HG03175 (cell line): ENCODE measurements around the gene FAM169A.
A peak's percentile ranks its signal among the peaks of the same experiment; 100 is the strongest.
"Not testable (repeated sequence)": the region's sequence is repeated elsewhere in the genome, so short reads cannot be mapped to it uniquely, and the experiment has no call there.

ENCODE experiments used
- ATAC-seq: cut with Tn5 transposase; IDR thresholded peaks from one replicate; pipeline ENCODE4 v1.9.1; 2021; ENCODE audit warnings: mild to moderate bottlenecking, moderate library complexity; ENCODE audit not compliant: unreplicated experiment

The FAM169A gene

GRCh38 chr5:74865804-74866595 is at the start of gene FAM169A:
FAM169A (minus strand) TSS chr5:74866387; CDS start chr5:74841676, 24,711 bp downstream.
- ATAC-seq: peak; percentile 42

- no peak for ATAC-seq
Measured at GRCh38 chr5:74915488-74915887, 49.3 kb upstream of the FAM169A start.

DNA sequence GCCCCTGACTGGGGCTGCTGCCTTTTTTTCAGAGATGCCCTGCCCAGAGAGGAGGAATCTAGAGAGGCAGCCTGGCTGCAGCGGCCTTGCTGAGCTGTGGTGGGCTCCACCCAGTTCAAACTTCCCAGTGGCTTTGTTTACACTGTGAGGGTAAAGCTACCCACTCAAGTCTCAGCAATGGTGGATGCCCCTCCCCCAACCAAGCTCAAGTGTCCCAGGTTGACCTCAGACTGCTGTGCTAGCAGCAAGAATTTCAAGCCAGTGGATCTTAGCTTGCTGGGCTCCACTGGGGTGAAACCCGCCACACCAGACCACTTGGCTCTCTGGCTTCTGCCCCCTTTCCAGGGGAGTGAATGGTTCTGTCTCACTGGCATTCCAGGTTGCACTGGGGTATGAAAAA is 45.2 kb upstream of the FAM169A start:
- ATAC-seq: not testable (repeated sequence)

- not testable (repeated sequence) for ATAC-seq
Measured at GRCh38 chr5:74909888-74910287, 43.7 kb upstream of the FAM169A start.

GRCh38 chr5:74908237-74908636 is 42.0 kb upstream of the FAM169A start:
- ATAC-seq: not testable (repeated sequence)

DNA sequence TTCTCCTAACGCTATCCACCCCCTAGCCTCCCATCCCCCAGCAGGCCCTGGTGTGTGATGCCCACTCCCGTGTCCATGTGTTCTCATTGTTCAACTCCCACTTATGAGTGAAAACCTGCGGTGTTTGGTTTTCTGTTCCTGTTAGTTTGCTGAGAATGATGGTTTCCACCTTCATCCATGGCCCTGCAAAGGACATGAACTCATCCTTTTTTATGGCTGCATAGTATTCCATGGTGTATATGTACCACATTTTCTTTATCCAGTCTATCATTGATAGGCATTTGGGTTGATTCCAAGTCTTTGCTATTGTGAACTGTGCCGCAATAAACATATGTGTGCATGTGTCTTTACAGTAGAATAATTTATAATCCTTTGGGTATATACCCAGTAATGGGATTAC is 38.5 kb upstream of the FAM169A start:
- not testable (repeated sequence) for ATAC-seq

- ATAC-seq: no peak
Measured at GRCh38 chr5:74903165-74903787, 37.1 kb upstream of the FAM169A start.

DNA sequence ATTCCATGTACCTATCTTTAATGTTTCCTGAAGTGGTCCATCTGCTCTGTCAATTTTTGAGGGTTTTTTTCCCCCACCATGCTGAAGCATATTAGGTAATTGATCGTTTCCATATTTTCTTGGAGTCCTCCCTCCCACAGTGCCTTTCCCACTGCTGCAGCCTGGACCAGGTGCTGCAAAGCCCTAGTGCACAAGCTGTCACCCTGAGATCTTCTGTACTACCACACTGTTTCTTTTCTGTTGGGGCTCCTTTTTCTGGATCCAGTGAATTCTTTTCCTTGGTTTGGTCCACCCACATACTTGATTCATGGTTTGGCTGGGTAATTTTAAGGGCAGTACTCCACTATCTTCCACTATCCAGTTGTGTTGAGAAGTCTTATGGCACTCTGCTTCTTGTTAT is 30.9 kb upstream of the FAM169A start:
- no peak for ATAC-seq

DNA sequence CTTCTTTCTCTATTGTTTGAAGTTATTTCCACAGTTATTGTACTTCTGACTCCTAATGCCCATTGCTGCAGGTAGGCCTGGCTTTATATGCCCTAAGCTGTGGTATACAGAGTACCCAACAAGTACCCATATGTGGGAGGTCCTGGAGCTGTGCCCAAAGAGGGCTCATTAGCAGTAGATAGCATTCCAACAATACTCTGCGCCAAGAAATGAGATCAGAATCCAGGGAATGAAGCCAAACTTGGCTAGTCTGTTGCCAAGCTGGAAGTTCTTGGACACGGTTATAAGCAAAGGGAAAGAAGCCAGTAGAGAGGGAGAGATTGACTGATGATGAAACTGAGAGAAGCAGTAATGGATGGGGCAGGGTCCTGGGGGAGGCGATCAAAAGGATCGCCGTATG is 29.7 kb upstream of the FAM169A start:
- ATAC-seq: no peak

- no peak for ATAC-seq
Measured at GRCh38 chr5:74894351-74894750, 28.2 kb upstream of the FAM169A start.

DNA sequence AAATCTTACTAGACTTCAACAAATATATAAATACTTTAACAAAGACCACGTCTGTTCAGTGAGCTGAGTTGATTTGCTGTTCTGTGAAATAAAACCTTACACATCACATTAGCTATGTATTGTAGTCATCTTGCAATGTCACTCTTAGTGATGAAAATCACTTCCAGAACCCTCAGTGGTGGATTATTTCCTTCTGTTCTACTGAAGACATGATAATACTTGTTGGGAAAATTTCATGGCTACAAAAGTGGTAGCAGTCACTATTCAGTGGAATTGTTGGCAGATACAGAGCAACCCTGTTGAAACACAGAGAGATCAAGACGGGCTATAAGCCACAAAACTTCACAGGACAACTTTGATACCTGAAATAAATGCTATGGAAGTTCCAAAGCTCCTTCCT is 26.7 kb upstream of the FAM169A start:
- ATAC-seq: no peak

GRCh38 chr5:74889523-74890105 is 23.4 kb upstream of the FAM169A start:
- no peak for ATAC-seq

- ATAC-seq: no peak
Measured at GRCh38 chr5:74888117-74888516, 21.9 kb upstream of the FAM169A start.

DNA sequence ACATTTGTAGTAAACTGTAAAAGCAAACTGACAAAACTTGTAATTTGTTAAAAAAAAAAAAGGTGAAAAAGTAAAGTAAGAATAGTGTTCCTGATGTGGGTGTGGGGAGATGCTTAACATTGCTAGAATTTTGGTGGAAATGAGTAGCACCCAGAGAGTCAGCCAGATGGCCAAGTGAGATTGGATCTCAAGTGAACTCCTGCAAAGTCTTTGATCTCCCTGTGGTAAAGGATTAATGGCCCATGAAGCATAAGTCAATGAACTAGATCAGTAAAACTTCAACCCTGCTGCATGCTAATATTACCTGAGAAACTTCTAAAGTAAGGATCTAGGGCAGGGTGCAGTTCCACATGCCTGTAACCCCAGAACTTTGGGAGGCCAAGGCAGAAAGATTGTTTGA is 19.0 kb upstream of the FAM169A start:
- ATAC-seq: no peak

- ATAC-seq: not testable (repeated sequence)
Measured at GRCh38 chr5:74882379-74883134, 16.4 kb upstream of the FAM169A start.

GRCh38 chr5:74877624-74878304 is 11.6 kb upstream of the FAM169A start:
- ATAC-seq: no peak

DNA sequence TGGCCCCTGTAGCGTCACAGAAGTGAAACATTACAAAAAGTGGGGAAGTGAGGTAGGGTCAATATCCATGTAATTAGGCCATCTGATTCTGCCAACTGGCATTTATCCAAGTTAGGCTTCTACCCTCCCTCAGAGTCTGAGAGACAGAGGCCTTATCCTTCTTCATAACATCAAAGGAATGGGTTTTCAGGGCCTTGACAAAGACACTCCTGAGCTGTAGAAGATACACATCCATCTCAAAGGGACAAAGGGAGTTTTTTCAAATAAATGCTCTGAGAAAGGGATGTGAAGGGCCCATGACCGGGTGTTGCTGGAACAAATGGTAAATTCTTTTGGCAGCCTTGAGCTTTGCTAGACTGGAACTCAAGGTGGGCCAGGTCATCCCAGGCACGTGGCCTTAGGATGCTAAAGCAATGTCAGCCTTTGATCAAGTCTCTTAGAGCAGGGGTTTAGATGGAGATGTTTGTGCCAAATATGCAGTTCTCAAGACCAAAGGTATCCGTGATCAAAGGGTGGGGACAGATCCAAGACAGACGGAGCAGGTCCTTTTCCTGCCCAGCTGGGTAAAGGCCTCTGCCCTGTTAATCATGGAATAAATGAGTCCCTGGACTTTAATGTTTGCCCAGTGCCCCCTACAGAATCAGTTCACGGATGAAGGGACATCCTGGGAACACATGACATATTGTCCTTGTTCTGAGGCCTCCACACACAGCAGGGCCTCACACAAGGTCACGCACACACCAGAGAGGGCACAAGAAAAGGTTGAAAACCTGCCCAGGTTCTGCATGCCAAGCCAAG is 10.0 kb upstream of the FAM169A start:
- ATAC-seq: no peak

DNA sequence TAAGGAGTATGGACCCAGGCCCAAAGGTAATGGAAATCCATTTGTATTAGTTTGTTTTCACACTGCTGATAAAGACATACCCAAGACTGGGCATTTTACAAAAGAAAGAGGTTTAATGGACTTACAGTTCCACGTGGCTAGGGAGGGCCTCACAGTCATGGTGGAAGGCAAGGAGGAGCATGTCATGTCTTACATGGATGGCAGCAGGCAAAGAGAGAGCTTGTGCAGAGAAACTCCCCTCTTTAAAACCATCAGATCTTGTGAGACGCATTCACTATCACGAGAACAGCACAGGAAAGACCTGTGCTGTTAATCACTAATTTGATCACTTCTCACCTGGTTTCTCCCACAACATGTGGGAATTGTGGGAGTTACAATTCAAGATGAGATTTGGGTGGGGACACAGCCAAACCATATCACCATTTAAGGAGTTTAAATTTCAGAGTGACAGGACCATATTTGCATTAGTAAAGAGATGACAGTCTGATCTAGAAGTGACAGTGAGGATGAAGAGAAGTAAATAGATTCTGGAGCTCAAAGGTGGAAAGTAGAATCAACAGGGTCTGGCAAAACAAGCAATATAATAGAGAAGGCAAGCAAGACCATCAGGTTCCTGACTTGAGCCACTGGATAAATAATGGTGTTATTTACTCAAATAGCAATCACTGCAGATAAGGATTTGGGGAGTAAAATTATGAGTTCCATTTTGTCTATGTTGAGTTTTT is 7.5 kb upstream of the FAM169A start:
- ATAC-seq: no peak
